ENCODE measurements around the gene RTL10. TPM values are rescaled to one million over a fixed set of nuclear protein-coding genes. Genes with fewer than 3 reads are reported as not detected.

Gene RTL10
- total and polyA plus RNA-seq, 2 of the 4 experiments (the other 2 are of a cell fraction), result 8.6 to 12.1 TPM

- Histone ChIP-seq H3K4ac (ENCODE audit: low read depth, low read length) (no peak overlapping the region), H3K9ac (ENCODE audit: low read depth, low read length) (no peak overlapping the region), H2AK5ac (ENCODE audit: low read depth, low read length) (no peak overlapping the region), H2BK15ac (ENCODE audit: low read depth, low read length) (no peak overlapping the region), H3K27ac (ENCODE audit: insufficient read depth, low read length) (no peak overlapping the region), H3K4me2 (ENCODE audit: low read depth, low read length) (no peak overlapping the region), H4K20me1 (ENCODE audit: insufficient read depth, low read length) (no peaks in the 10 kb centered on the region), H3K56ac (ENCODE audit: extremely low read depth, insufficient read depth, low read length) (no peak overlapping the region), H3K36me3 (ENCODE audit: control insufficient read depth, insufficient read depth, low read length) (peaks cover 8% of the 10 kb centered on the region), H2AK9ac (replicated peaks; ENCODE audit: low read depth, low read length, poor library complexity) (no peak overlapping the region), H3K9me1 (ENCODE audit: insufficient read depth, low read length) (0 out of 2 replicates have a peak, but pooled peaks cover 2% of the 10 kb centered on the region), H3K79me1 (ENCODE audit: low read depth in 1 of 2, low read length in 2 of 2) (0 out of 4 replicates have a peak, but pooled peaks cover 0 to 4% of the 10 kb centered on the region in 2 experiments), H3K4me1 (ENCODE audit: control insufficient read depth, insufficient read depth, low read length) (peaks cover 7% of the 10 kb centered on the region), H3K14ac (replicated peaks; ENCODE audit: low read depth, low read length) (no peak overlapping the region), H2BK5ac (ENCODE audit: low read depth, low read length, poor library complexity, severe bottlenecking) (no peak overlapping the region), H3K4me3 (ENCODE audit: insufficient read depth, low read depth, low read length) (no peak overlapping the region), H2BK20ac (ENCODE audit: low read depth, low read length) (no peak overlapping the region), H4K91ac (ENCODE audit: insufficient read depth, low read depth, low read length) (no peak overlapping the region), H4K5ac (ENCODE audit: low read depth, low read length) (no peak overlapping the region), H3K27me3 (ENCODE audit: control insufficient read depth, insufficient read depth, low read length) (no peaks in the 10 kb centered on the region), H3K18ac (ENCODE audit: low read depth, low read length) (no peak overlapping the region), H3K23ac (ENCODE audit: low read depth, low read length) (no peak overlapping the region), H2AFZ (replicated peaks; ENCODE audit: low read length, poor library complexity) (no peak overlapping the region), H3K9me3 (ENCODE audit: control insufficient read depth, insufficient read depth, low read length) (no peaks in the 10 kb centered on the region), H2BK120ac (ENCODE audit: low read depth, low read length) (no peak overlapping the region), H4K8ac (ENCODE audit: low read depth in 2 of 2, low read length in 2 of 2) (no peak overlapping the region)
- in situ Hi-C loops (cut with MboI; ENCODE audit: low sequenced_read_pairs), result no loop called here
- no TSS peak for BruUV-seq (replicated peaks)
- no peak for DNase-seq
- intact Hi-C loops (cut with micrococcal nuclease), result no loop called here
- WGBS, 2 experiments (ENCODE audit: extremely low coverage in 2 of 2, insufficient read length in 1 of 2), result 86% methylated on average over 7 of the region's 13 CpGs; no CpG with 5 or more reads in 1 of the 2 experiments
- ChIA-PET POLR2A (ENCODE audit: unreplicated experiment) (interaction anchor here (0.6 kb wide), 1 partner anchor 47 kb away, joined by 5 read pairs; no protein-coding TSS in a partner anchor), CTCF (interaction anchor here (0.6 to 2.5 kb wide), 2 partner anchors 170 to 383 kb away, joined by 5 to 10 read pairs; no protein-coding TSS in a partner anchor)
- dilution Hi-C loops (cut with HindIII; ENCODE audit: low sequenced_read_pairs, unreplicated experiment), result no loop called here
- ATAC-seq (ENCODE audit: low read depth), result no peak
- TF ChIP-seq FOS (IDR thresholded peaks at IDR 0.05; ENCODE audit: low read depth, low read length) (no peak), MAZ (IDR thresholded peaks at IDR 0.05; ENCODE audit: borderline replicate concordance, low read depth, low read length) (no peak), MXI1 (IDR thresholded peaks at IDR 0.05; ENCODE audit: borderline replicate concordance, low read depth, low read length) (no peak), RAD21 (IDR thresholded peaks at IDR 0.05; ENCODE audit: low read length) (no peak), RCOR1 (IDR thresholded peaks at IDR 0.05; ENCODE audit: insufficient replicate concordance, low read length) (no peak), RFX5 (IDR thresholded peaks at IDR 0.05; ENCODE audit: low read depth, low read length) (no peak), ELK1 (IDR thresholded peaks at IDR 0.05; ENCODE audit: borderline replicate concordance, low read depth, low read length) (no peak), SMC3 (IDR thresholded peaks at IDR 0.05; ENCODE audit: low read depth, low read length) (no peak), CTCF (conservative IDR thresholded peaks at IDR 0.05; ENCODE audit: low read depth, low read length) (no peak), USF2 (IDR thresholded peaks at IDR 0.05; ENCODE audit: low read depth, low read length) (no peak), MAFK (IDR thresholded peaks at IDR 0.05; ENCODE audit: low read depth, low read length) (no peak), CEBPB (IDR thresholded peaks at IDR 0.05; ENCODE audit: low read depth, low read length) (no peak), POLR2A (IDR thresholded peaks at IDR 0.05; ENCODE audit: low read depth, low read length) (no peak), CHD1 (IDR thresholded peaks at IDR 0.05; ENCODE audit: low read depth, low read length) (no peak), NFE2L2 (IDR thresholded peaks at IDR 0.05; ENCODE audit: low read depth, low read length) (no peak)
Measured at GRCh38 chr22:19900707-19901436, 46.2 kb upstream of the RTL10 start.
